ENCODE results near the gene CENPA.
"Not testable (repeated sequence)": the region's sequence is repeated elsewhere in the genome, so short reads cannot be mapped to it uniquely, and the experiment has no call there.

Gene CENPA

DNA sequence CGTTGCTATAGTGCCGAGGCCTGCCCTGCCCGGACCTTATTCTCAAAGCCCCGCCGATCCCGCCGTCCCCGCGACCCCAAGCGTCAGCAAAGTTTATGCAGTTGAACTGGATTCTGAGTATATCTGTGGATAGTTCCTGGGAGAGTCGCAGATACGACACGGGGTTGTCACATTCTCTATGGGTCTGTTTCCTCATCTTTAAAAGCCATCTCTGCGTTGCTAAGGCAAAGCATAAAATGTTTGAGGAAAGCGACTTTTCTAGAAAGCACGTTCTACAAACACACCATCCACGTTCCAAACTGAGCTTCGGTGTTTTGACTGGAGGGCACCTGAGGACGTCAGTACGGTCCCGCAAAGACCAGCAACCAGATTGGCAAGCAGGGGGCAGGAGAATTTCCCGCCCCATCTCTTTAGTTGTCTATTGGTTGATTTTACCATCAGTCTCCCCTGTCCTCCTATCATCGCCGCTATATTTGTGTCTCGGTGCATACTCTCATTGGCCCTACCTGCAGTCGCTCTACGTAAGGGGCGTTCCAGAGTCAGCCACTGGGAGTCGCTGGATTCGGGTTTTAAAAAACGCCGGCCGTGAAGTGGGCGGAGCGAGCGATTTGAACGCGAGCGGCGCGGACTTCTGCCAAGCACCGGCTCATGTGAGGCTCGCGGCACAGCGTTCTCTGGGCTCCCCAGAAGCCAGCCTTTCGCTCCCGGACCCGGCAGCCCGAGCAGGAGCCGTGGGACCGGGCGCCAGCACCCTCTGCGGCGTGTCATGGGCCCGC is at the start of gene CENPA:
Gene CENPA (plus strand): TSS at position 626 of the 776 bp plus-strand sequence. CDS start 141 bp downstream, at position 767.
- peak; percentile 85 to 88 for DNase-seq (ENCODE audit: low read depth in 1 of 2, low spot score in 1 of 2)

DNA sequence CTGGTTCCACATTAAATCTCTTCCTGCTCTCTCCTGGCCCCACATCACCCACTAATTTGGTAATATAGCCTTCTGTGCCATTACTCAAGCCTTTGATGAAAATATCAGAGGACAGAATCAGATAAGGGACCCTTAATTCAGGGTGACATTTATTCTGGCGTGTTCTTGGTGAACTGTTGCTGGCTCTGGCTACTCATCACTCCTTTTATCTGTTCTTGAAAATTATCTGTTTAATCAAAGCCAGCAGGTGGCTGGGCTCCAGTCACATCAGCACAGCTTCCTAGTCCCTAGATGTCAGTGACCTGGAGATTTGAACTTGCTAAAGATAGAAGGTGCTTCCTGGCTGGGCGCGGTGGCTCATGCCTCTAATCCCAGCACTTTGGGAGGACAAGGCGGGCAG is 48.6 kb upstream of the CENPA start:
- DNase-seq (ENCODE audit: low read depth in 1 of 2, low spot score in 1 of 2), result no peak

DNA sequence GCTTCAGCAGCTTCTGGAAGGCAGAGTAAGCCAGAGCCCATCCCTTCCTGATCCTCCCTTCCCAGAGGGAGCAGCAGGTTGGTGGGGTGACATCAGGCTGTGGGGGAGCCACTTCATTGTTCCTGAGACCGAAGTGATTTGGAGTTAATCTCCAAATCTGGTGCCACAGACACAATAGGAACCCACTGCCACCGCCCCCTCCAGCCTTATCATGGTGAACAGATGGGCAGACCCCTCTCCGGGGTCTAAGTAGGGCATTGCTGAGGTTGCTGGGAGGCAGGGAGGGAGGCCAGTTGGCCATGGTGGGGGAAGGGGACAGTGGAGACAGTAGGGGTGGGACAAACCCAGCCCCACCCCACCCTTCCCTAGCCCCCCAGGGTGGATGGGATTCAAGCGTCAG is 47.4 kb upstream of the CENPA start:
- DNase-seq (ENCODE audit: low read depth in 1 of 2, low spot score in 1 of 2), result no peak

DNA sequence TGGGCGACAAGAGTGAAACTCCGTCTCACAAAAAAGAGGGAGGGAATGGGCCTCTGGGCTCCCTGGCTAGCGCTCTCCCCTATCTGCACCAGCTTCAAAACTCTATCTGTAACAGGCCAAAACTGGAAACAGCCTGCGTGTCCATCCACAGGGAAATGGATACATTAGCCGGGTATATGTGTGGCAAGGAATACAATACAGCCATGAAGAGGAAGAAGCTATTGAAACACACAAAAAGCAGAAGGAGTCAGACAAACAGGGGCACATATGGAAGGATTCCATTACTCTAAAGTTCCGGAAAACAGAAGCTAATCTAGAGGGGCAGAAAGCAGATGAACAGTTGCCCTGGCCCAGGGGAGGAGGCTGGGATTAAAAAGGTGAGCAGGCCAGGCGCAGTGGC is 46.3 kb upstream of the CENPA start:
- no peak for DNase-seq (ENCODE audit: low read depth in 1 of 2, low spot score in 1 of 2)

DNA sequence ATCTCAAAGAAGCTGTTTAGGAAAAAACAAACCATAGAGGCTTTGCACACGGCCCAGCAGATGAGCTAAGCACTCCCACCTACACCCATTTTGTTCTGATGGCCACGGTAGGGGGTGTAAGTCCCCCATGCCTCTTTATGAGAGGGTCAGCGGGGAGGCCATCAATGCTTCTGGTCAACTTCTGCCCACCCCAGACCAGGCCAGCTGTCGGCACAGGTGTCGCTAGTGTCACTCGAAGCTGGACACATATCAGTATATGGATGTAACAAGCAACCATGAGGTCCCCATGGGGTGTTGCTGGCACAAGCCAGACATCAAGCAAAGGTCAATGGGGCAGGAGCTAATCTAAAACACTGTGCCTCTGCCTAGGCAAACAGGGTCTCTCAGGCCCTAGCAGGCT is 45.5 kb upstream of the CENPA start:
- no peak for DNase-seq (ENCODE audit: low read depth in 1 of 2, low spot score in 1 of 2)

DNA sequence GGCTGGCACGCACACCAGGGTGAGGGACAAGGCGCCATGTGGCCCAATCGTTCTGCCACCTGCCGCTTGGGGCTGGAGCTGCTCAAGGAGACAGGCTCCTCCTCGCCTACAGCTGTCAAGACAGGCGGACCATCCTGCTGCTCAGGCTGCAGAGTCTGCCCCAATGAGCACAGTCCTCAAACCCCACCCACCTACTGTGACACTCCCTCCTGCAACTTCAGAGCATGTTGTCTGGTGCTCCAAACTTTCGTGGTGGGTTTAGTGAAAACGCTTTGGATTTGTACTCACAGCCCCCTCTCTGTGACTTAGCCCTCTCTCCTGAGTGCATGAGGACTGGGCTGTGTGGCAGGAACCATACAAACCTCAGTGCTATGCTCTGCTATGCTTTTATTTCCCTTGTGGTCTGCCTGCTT is 45.0 kb upstream of the CENPA start:
- DNase-seq (ENCODE audit: low read depth in 1 of 2, low spot score in 1 of 2), result no peak

DNA sequence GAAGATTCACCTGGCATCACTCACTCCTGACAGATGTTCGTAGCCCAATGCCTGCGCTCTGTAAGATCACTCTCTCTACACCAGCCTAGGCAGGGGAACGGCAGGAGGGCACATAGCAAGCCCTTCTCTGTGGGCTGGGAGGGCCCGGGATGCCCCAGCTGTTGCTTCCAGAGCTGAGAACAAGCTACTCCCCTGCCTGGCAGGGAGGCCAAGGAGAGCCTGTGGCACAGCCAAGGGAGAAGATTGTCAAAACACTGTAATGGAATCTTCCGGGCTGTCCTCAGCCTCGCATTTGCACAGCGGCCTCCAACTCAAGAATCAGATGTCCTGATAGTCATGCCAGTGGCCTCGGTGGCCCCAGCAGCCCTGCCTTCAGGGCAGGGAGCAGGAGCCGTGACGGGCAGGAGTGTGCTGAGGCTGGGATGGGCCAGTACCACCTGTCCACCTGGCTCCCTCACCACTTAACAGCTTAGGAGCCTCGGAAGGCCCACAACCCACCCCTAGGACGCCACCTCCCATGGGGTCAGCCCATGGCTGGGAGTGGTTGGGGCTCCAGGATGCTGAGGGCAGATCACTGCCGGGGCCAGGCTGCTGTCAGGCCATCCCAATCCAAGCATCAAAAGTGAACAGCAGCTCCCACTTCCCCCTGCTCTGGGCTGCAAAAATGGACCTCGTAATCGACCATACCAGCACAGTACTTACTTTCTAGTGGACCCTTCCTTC is 43.6 kb upstream of the CENPA start:
- DNase-seq (ENCODE audit: low read depth in 1 of 2, low spot score in 1 of 2), result no peak

DNA sequence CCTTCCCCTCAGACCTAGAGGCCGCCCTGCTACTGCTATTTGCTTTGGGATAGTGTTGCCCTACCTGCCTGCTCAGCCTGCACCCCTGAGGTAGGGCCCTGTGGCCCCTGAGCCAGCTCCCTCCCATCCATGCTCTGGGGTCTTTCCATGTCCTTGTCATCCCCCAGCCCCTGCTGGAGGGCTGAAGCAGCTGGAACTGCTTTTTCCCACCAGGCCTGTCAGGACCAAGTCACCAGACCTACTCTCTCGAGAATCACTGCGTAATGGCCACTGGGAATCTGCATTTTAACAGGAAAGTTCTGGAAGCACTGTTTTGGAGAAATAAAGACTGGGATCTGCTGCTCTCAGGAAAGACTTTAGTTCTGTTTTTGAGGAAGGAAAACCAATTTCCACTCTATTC is 42.0 kb upstream of the CENPA start:
- DNase-seq (ENCODE audit: low read depth in 1 of 2, low spot score in 1 of 2), result no peak

DNA sequence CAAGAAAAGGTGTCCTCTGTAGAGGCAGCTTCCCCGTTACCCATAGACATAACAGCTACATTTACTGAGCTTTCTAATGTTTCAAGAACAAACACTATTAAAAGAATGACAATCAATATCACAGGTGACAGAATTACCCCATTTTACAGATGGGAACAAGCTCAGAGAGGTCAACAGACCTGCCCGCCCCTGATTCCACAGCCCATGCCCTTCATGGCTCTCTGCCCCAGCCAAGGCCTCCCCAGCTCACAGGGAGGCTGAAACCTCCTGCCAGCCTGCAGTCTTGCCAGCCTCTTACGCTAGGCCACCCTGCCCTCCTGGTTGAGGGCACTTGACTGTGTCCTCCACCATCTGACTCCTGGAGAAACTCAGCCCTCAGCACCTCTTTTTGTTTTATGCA is 40.9 kb upstream of the CENPA start:
- DNase-seq (ENCODE audit: low read depth in 1 of 2, low spot score in 1 of 2), result no peak

DNA sequence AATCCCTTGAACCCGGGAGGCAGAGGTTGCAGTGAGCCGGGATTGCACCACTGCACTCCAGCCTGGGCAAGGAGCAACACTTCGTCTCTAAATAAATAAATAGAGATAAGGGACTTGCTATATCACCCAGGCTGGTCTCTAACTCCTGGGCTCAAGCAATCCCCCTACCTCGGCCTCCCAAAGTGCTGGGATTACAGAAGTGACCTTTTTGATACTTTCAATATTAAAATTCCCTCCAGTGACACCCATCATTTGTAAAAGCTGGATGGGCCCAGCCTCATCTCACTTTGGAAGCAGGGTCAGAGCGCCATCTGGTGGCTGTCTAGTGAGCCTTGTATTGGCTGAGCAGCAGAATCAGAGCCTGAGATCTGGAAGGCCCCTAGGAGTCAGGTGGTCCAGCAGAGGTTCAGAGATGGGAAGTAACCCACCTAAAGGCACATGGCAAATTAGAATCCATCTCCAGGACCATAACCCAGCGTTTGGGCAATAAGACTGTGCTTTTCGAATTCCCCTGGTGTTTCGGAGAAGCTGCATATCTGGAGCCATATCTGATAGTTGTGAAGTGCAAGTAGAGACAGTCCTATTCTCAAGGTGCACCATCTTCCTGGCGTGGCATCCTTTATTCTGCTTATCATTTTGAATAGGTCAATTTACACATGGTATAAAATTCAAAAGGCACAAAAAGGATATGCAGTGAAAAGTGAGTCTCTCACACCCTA is 40.1 kb upstream of the CENPA start:
- DNase-seq (ENCODE audit: low read depth in 1 of 2, low spot score in 1 of 2), result peak; percentile 47 to 64

DNA sequence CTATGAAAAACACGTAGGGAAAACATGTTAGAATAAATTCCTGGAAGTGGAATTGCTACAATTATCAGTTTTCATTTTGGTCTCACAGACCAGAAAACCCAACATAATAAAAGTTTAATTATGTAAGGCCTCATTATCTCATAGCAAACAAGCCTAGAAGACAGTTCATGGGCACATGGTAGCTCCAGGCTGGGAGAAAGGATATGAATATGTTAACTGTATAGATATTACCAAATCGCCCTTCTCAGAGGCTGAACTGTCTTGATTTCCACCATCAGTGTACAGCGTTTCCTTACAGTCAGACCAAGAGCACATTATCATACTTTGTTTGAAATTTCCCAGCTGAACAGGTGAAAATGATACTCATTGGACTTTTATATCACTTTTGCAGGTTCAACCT is 38.9 kb upstream of the CENPA start:
- DNase-seq (ENCODE audit: low read depth in 1 of 2, low spot score in 1 of 2), result no peak

DNA sequence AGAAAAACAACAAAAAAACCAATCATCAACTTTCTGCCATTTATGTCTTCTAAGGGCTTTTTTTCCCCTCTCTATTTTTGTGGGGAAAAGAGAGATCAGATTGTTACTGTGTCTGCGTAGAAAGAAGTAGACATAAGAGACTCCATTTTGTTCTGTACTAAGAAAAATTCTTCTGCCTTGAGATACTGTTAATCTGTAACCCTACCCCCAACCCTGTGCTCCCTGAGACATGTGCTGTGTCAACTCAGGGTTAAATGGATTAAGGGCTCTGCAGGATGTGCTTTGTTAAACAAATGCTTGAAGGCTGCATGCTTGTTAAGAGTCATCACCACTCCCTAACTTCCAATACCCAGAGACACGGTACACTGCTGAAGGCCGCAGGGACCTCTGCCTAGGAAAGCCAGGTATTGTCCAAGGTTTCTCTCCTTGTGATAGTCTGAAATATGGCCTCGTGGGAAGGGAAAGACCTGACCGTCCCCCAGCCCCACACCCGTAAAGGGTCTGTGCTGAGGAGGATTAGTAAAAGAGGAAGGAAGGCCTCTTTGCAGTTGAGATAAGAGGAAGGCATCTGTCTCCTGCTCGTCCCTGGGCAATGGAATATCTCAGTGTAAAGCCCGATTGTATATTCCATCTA is 36.0 kb upstream of the CENPA start:
- DNase-seq (ENCODE audit: low read depth in 1 of 2, low spot score in 1 of 2), result not testable (repeated sequence)

DNA sequence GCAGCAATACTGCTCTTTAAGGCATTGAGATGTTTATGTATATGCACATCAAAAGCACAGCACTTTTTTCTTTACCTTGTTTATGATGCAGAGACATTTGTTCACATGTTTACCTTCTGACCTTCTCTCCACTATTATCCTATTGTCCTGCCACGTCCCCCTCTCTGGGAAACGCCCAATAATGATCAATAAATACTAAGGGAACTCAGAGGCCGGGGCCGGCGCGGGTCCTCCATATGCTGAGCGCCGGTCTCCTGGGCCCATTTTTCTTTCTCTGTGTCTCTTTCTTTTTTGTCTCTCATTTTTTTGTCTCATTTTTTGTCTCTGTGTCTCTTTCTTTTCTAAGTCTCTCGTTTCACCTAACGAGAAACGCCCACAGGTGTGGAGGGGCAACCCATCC is 35.4 kb upstream of the CENPA start:
- not testable (repeated sequence) for DNase-seq (ENCODE audit: low read depth in 1 of 2, low spot score in 1 of 2)

DNA sequence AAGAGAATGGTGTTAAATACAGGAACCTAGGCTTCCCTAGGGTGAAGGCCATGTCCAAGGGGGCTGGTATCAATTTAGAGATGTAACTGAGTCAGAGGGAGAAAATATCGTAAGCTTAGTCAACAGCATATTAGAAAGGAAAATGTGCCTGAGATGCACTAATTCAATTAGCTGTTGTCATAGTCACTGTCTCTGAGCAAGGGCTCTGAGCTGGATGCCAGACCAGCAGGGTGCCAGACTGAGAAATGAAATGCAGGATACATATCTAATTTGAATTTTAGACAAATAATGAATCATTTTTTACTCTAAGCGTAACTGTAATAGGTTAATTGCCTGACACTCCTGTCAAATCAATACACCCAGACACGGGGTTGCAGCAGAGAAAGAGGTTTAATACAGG is 33.2 kb upstream of the CENPA start:
- no peak for DNase-seq (ENCODE audit: low read depth in 1 of 2, low spot score in 1 of 2)

DNA sequence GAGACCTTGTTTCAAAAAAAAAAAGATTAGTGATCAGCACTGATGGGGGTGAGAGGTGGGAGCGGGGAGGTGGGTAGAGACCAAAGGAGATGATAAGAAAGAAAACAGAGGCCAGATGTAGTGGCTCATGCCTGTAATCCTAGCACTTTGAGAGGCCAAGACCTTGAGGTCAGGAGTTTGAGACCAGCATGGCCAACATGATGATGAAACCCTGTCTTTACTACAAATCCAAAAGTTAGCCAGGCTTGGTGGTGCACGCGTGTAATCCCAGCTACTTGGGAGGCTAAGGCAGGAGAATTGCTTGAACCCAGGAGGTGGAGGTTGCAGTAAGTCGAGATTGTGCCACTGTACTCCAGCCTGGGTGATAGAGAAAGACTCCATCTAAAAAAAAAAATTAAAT is 31.3 kb upstream of the CENPA start:
- DNase-seq (ENCODE audit: low read depth in 1 of 2, low spot score in 1 of 2), result no peak

DNA sequence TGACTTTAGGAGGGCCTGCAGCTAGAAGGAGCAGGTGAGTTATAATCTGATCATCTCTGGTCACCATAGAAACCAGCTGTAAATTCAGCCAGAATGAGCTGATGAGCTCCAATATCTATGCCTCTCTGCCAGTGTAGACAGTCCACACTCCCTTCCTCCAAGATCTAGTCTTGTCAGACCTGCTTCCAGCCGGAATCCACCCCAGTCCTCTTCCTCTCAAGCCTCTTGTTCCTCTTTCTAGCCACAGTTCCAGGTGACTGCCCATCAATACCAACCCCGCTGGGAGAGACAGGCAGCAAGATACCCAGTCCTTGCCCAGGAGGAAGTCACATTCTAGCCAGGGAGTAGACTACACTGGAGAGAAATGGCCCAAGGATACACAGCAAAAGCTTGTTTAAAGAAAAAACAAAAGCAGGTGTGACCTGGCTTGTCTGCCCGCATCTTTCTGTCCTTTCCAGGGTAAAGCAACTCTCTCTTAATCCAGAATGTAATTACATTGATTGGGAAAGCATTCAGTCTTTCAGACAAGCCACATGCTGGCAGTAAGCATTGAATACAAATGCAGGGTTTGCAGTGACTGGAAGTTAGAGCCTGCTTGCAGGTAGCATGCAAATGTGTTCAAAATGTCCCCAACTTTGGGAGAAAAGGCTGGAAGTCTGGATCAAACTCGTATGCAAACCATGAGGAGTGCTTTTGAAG is 30.7 kb upstream of the CENPA start:
- no peak for DNase-seq (ENCODE audit: low read depth in 1 of 2, low spot score in 1 of 2)

DNA sequence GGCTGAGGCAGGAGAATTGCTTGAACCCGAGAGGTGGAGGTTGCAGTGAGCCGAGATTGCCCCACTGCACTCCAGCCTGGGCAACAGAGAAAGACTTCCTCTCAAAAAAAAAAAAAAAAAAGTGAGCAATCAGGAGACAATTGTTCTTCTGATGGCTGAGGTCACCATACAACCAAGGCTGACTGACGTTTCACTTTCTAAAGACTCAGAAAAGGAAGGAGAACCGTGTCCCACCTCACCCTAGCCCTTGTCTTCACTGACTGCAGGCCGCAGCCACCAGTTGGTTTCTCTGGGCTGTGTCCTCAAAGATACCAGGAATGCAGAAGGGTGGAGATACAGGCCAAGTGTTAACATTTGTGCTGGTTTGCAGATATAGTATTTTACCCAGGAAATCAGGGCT is 29.5 kb upstream of the CENPA start:
- no peak for DNase-seq (ENCODE audit: low read depth in 1 of 2, low spot score in 1 of 2)

DNA sequence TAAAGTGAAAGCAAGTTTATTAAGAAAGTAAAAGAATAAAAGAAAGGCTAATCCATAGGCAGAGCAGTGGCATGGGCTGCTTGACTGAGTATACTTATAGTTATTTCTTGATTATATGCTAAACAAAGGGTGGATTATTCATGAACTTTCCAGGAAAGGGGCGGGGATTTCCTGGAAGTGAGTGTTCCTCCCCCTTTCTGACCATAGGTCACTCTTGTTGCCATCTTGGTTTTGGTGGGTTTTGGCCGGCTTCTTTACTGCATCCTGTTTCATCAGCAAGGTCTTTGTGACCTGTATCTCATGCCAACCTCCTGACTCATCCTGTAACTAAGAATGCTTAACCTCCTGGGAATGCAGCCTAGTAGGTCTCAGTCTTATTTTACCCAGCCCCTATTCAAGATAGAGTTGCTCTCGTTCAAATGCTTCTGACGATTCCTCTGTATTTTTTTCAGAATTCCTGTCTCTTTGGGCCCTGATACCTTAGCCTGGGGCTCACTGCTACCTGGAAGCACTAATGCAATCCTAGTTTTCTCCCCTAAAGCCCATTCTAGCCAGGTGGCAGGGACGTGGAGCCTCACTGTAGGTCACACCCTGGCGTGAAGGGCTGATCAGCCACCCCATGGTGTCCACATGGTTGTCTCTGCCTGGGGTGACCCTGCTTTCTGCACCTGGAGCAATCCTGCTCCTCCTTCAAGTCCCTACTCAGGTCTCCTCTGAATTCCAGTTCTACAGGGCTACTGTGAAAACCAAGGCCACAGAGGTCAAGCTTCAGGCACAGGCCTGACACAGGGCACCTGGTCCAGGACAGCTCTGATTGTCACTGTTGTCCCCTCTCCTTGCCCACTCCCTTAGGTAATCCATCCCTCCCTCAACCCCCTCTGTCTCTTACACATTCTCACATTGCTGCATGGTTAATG is 27.7 kb upstream of the CENPA start:
- no peak for DNase-seq (ENCODE audit: low read depth in 1 of 2, low spot score in 1 of 2)

DNA sequence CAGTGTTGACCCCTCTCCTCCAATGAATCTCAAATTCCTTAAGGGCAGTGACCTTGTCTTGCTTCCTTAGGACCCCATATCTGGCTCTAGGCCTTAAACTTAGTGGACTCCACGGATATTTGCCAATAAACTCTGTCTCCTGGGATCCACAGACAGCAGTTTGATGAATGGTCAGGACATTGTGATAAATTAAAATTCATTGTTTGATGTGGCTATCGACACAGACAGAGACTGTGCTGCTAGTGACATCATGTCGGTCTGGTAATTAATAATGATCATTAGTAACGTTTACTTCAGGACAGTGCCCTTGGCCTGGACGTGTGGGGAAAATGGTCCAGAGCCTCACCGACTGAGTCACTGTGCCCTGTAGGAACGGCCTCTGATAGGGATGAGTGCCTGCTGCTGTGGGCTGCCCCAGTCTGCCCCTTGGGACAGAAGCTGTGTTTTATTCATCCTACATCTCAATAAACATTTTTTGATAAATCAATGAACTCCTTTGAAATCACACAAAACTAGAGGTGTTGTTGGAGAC is 27.0 kb upstream of the CENPA start:
- no peak for DNase-seq (ENCODE audit: low read depth in 1 of 2, low spot score in 1 of 2)

DNA sequence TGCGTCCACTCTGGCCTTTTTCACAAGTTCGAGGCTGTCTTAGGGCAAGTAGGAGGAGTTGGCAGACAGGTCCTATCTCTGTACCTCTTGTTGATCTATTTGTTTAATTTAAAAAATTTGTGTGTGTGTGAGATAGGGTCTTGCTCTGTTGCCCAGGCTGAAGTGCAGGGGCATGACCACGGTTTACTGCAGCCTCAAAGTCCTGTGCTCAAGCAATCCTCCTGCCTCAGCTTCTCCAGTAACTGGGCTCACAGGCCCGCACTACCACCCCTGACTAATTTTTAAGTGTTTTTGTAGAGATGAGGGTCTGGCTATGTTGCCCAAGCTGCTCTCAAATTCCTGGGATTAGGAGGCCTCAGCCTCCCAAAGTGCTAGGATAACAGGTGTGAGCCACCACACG is 26.0 kb upstream of the CENPA start:
- DNase-seq (ENCODE audit: low read depth in 1 of 2, low spot score in 1 of 2), result no peak
